LNCAP (cell line): ENCODE measurements around the gene OSTN.

ENCODE experiments used
- TF ChIP-seq, protein P1 (sequence below): fragments of 450-650 bp; IDR thresholded peaks from 2 replicates; pipeline ENCODE4 v1.5.1; 2017; ENCODE audit warnings: mild to moderate bottlenecking

The OSTN gene

DNA sequence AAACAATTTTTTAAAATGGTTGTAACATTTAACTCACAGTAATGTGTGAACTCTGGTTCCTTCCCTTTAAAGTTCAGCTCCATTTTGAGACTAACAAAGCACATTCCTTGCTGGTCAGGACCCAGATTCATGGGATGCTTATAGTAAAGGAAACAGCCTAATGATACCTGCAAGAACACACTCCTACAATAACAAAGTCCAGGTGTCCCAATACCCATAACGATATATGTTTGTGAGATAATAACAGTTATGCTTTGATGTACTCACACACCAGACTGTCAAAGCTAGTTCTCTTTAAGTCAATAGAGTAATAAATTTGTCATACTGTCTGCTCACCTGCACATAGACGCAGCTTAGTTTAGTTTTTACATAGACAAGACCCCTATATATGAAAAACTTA, 114.3 kb downstream of the OSTN start:
- TF ChIP-seq, protein P1, sequence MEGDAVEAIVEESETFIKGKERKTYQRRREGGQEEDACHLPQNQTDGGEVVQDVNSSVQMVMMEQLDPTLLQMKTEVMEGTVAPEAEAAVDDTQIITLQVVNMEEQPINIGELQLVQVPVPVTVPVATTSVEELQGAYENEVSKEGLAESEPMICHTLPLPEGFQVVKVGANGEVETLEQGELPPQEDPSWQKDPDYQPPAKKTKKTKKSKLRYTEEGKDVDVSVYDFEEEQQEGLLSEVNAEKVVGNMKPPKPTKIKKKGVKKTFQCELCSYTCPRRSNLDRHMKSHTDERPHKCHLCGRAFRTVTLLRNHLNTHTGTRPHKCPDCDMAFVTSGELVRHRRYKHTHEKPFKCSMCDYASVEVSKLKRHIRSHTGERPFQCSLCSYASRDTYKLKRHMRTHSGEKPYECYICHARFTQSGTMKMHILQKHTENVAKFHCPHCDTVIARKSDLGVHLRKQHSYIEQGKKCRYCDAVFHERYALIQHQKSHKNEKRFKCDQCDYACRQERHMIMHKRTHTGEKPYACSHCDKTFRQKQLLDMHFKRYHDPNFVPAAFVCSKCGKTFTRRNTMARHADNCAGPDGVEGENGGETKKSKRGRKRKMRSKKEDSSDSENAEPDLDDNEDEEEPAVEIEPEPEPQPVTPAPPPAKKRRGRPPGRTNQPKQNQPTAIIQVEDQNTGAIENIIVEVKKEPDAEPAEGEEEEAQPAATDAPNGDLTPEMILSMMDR, result no peak

DNA sequence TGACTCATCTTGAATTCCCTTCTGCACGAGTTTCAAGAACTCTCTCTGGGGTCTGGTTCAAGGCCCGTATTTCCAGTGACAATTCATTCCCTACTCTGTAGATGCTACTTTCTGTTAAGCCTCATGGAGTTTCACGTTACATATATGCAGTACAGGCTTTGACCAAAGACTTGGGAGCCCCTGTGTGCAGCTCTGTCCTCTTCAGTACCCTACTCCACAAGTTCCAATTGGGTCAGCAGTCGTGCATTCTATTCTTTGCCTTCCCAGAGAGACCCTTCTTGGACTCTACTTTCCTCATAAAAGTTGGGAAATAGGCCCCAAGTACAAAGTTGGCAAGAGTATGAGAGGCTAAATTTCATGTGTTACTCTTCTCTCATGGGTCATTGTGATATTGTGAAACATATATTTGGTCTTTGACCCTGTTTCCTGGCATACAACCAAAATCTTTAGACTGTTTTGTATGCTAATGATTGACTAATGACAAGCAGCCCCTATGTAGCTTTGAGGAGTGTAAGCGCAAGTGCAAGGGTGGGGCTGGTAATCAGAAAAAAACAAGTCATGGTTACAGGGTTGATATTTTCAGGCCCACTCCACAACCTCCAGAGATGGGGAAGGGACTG, 115.2 kb downstream of the OSTN start:
- TF ChIP-seq, protein P1, result no peak
